Parathyroid adenoma (tissue), 2 donors: Measurements from ENCODE around the gene PKP1.

Experiments used
- H2AFZ ChIP-seq: fragments of 300-600 bp; sonication (generic); one replicate; pipeline ENCODE4 v1.7.0; 2017; ENCODE audit warnings: antibody characterized with exemption, mild to moderate bottlenecking
- H3K27ac ChIP-seq: fragments of 300-600 bp; sonication (generic); one replicate; pipeline ENCODE4 v1.7.0; 2017
- H3K27me3 ChIP-seq: fragments of 300-600 bp; sonication (generic); one replicate; pipeline ENCODE4 v1.7.0; 2017; ENCODE audit warnings: low read length; ENCODE audit not compliant: control insufficient read depth, insufficient read depth
- H3K36me3 ChIP-seq: fragments of 300-600 bp; sonication (generic); one replicate; pipeline ENCODE4 v1.7.0; 2017; ENCODE audit warnings: low read length; ENCODE audit not compliant: control insufficient read depth, insufficient read depth
- H3K4me1 ChIP-seq: fragments of 300-600 bp; sonication (generic); one replicate; pipeline ENCODE4 v1.7.0; 2017; ENCODE audit warnings: control low read depth
- H3K4me2 ChIP-seq: fragments of 300-600 bp; sonication (generic); one replicate; pipeline ENCODE4 v1.7.0; 2017; ENCODE audit warnings: low read length
- H3K4me3 ChIP-seq: fragments of 300-600 bp; sonication (generic); one replicate; pipeline ENCODE4 v1.7.0; 2017; ENCODE audit warnings: low read depth, low read length
- H3K79me2 ChIP-seq: fragments of 300-600 bp; sonication (generic); one replicate; pipeline ENCODE4 v1.7.0; 2017; ENCODE audit warnings: control low read depth
- H3K9ac ChIP-seq: fragments of 300-600 bp; sonication (generic); one replicate; pipeline ENCODE4 v1.7.0; 2017; ENCODE audit warnings: mild to moderate bottlenecking
- H3K9me3 ChIP-seq: fragments of 300-600 bp; sonication (generic); one replicate; pipeline ENCODE4 v1.7.0; 2017; ENCODE audit warnings: low read length; ENCODE audit not compliant: control insufficient read depth
- TF ChIP-seq, protein P1 (sequence below): fragments of 300-600 bp; sonication (generic); IDR thresholded peaks from one replicate; pipeline ENCODE4 v1.7.0; 2017; ENCODE audit warnings: antibody characterized with exemption, mild to moderate bottlenecking
- donor health status: primary hyperparathyroidism.

PKP1 gene

DNA sequence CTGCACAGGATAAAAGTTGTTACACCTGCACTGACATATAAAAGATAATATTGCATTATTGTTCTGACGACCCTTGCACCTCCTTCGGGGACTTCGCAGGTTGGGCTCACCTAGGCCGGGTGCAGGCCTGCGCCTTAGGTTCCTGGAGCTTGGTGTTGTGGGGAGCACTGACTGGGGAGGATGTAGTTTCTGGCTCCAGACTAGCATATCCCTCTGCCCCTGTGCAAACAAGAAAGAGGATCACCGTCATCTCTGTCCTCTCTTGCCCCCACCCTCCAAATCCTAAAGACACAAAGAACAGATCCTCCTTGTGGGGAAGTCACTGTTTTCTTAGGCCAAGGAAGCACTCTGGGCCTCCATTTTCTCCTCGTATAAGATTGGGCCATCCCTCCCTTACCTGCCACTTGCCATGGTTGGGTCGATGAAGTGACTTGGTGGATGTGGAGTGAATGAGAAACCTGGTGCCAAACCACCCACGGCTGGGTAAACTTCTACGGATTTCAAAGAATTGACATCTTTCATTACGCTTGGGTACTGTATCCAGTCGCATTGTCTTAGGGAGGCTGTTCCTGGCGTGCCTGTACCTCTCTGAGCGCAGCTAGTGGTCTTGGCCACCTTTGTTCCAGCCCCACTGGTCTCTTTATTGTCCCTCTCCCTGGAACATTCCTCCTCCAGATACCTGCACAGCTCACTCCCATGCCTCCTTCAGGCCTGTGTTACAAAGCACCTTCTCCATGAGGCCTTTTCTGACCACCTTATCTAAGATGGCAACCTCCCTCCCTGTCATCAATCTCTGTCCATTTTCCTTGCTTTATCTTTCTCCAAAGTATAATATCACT lies 34.4 kb upstream of the PKP1 start:
- TF ChIP-seq, protein P1, sequence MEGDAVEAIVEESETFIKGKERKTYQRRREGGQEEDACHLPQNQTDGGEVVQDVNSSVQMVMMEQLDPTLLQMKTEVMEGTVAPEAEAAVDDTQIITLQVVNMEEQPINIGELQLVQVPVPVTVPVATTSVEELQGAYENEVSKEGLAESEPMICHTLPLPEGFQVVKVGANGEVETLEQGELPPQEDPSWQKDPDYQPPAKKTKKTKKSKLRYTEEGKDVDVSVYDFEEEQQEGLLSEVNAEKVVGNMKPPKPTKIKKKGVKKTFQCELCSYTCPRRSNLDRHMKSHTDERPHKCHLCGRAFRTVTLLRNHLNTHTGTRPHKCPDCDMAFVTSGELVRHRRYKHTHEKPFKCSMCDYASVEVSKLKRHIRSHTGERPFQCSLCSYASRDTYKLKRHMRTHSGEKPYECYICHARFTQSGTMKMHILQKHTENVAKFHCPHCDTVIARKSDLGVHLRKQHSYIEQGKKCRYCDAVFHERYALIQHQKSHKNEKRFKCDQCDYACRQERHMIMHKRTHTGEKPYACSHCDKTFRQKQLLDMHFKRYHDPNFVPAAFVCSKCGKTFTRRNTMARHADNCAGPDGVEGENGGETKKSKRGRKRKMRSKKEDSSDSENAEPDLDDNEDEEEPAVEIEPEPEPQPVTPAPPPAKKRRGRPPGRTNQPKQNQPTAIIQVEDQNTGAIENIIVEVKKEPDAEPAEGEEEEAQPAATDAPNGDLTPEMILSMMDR, result no peak
- no peaks in the 10 kb centered on the region for H3K36me3 ChIP-seq
- no peak overlapping the region for H3K27ac ChIP-seq
- no peak overlapping the region for H2AFZ ChIP-seq
- H3K4me2 ChIP-seq, result no peak overlapping the region
- no peaks in the 10 kb centered on the region for H3K27me3 ChIP-seq
- H3K9me3 ChIP-seq, result no peaks in the 10 kb centered on the region
- H3K79me2 ChIP-seq, result no peaks in the 10 kb centered on the region
- no peak overlapping the region for H3K4me3 ChIP-seq
- no peaks in the 10 kb centered on the region for H3K4me1 ChIP-seq
- no peak overlapping the region for H3K9ac ChIP-seq

DNA sequence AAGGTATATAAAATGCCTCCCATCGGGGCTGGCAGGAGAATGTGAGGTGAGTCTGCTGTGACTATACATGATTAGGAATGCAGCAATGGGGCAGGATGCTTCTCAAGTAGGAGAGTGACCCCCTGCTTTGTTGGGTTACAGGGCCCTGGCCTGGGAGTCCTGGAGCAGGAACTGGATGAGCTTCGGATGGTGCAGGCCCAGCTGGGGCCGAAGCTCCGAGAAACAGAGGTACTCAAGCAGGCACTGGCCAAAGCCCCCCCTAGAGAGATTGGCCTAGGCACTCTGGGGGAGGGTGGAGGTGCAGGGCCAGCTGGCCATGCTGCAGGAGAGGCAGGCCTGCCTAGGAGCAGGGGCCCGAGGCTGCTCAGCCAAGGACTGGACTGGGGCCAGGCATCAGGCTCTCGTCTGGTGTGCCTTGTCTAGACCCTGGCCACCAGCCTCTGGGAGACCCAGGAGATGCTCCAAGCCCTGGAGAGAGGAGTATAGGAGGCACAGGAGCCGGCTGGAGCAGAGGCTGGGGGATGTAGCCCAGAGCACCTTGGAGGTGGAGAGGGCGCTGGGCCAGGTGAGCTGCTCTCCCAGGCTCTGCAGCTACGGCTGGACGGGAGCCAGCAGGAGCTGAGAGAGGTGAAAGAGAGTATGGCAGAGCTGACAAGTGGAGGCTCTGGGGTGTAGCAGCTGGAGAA lies 32.8 kb upstream of the PKP1 start:
- Histone ChIP-seq H3K36me3 (no peaks in the 10 kb centered on the region), H3K79me2 (no peaks in the 10 kb centered on the region), H3K4me2 (no peak overlapping the region), H2AFZ (no peak overlapping the region), H3K27me3 (no peaks in the 10 kb centered on the region), H3K4me1 (no peaks in the 10 kb centered on the region), H3K9ac (no peak overlapping the region), H3K4me3 (no peak overlapping the region), H3K9me3 (no peaks in the 10 kb centered on the region), H3K27ac (no peak overlapping the region)
- TF ChIP-seq, protein P1, result no peak

DNA sequence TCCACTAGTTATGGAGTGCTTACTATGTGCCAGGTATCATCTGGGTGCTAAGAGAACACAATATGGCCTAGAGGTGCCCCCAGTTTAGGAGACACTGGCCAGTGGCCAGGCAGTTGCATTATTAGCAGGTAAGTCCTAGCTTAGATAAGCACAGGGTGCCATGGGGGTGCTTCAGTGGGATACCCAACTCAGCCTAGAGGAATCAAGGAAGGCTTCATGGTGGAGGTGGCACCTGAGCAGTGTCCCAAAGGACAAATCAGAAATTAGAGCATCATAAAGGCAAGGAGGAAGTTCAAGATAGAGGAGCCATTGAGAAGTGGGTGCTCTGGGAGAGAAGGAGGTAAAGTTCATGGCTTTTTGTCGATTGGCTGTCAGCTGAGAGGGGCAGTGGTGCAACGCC lies 31.9 kb upstream of the PKP1 start:
- Histone ChIP-seq H2AFZ (no peak overlapping the region), H3K4me3 (no peak overlapping the region), H3K27me3 (no peaks in the 10 kb centered on the region), H3K79me2 (no peaks in the 10 kb centered on the region), H3K4me2 (no peak overlapping the region), H3K9me3 (no peaks in the 10 kb centered on the region), H3K36me3 (no peaks in the 10 kb centered on the region), H3K27ac (no peak overlapping the region), H3K4me1 (no peaks in the 10 kb centered on the region), H3K9ac (no peak overlapping the region)
- TF ChIP-seq, protein P1, result no peak

DNA sequence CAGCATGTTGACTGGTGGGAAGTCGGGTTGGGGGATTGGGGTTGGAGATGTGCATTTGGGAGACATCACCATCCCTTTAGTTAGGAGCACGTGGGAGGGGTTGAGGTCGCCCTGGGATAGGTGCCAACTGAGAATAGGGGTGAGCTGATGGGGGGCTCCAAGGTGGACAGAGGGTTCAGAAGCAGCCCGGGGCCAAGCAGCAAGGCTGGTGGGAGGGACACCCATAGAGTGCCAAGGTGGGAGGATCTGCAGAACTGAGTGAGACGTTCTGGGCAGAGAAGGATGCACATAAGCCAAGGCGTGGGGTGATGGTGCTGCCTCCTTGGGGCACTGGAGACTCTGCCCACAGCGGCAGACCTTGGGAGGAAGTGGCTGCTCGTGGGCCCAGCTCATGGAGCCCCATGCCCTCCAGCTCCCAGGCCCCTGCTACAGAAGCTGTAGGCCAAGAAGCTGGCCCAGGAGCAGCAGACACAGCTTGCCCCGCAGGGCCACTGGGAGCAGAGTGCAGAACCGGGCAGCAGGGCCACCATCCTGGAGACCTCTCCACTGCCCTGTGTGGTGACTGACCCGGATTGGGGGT lies 31.4 kb upstream of the PKP1 start:
- no peaks in the 10 kb centered on the region for H3K4me1 ChIP-seq
- H3K4me2 ChIP-seq, result no peak overlapping the region
- no peaks in the 10 kb centered on the region for H3K79me2 ChIP-seq
- no peak overlapping the region for H2AFZ ChIP-seq
- no peak overlapping the region for H3K9ac ChIP-seq
- H3K27me3 ChIP-seq, result no peaks in the 10 kb centered on the region
- TF ChIP-seq, protein P1, result no peak
- no peaks in the 10 kb centered on the region for H3K36me3 ChIP-seq
- no peak overlapping the region for H3K27ac ChIP-seq
- H3K4me3 ChIP-seq, result no peak overlapping the region
- no peaks in the 10 kb centered on the region for H3K9me3 ChIP-seq
